Measurements from ENCODE around the gene FGGY. TPM values are rescaled to one million over a fixed set of nuclear protein-coding genes. Genes with fewer than 3 reads are reported as not detected.

FGGY gene
- total and polyA plus RNA-seq, 2 donors (not counting 1 experiment from before 2014, with no cell fraction given) = 6.1 to 38.5 TPM

DNA sequence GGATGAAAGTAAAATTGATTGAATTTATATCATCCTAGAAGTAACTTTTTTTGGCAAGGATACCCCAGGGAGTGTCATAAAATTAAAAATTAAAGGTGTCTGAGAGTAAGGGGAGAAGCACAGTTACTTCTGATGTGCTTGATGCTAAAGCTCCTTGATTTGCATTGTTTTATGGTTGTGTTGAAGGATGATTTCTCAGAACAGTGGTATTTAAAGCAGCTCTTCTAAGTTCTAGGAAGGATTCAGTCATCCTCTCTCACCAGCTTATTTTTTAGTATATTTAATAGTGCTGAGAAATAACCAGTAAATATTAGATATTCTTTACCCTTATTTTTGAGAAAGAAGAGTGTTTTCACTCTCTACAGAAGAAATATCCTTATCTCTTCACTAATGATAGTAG is 93.0 kb downstream of the FGGY start:
- Histone ChIP-seq H3K27ac (ENCODE audit: low read length in 2 of 2) (no peak overlapping the region), H3K36me3 (replicated peaks in 1 of 2; ENCODE audit: control extremely low read depth in 1 of 2, control insufficient read depth in 1 of 2, extremely low read depth in 1 of 2, insufficient read depth in 2 of 2, low read length in 1 of 2) (no peaks in the 10 kb centered on the region), H4K20me1 (ENCODE audit: control insufficient read depth, insufficient read depth, low read length, poor library complexity, severe bottlenecking) (no peaks in the 10 kb centered on the region), H3K4me1 (ENCODE audit: control insufficient read depth in 2 of 2, insufficient read depth in 2 of 2, low read length in 2 of 2) (peaks cover 0 to 3% of the 10 kb centered on the region in 2 donors), H3K9ac (ENCODE audit: low read length) (no peak overlapping the region), H2AFZ (ENCODE audit: insufficient read depth, low read depth, low read length, poor library complexity, severe bottlenecking) (no peak overlapping the region), H3K4me2 (replicated peaks; ENCODE audit: low read depth, low read length, poor library complexity, severe bottlenecking) (no peak overlapping the region), H3K4me3 (ENCODE audit: control extremely low read depth in 1 of 5, extremely low read depth in 1 of 5, insufficient read depth in 1 of 5, low read depth in 2 of 5, low read length in 4 of 5) (no peak overlapping the region), H3K79me2 (ENCODE audit: control insufficient read depth, insufficient read depth, low read length) (no peaks in the 10 kb centered on the region), H3K27me3 (replicated peaks in 1 of 4; ENCODE audit: control extremely low read depth in 1 of 4, control insufficient read depth in 3 of 4, insufficient read depth in 4 of 4, low read length in 3 of 4) (no peaks in the 10 kb centered on the region), H3K9me3 (ENCODE audit: control extremely low read depth in 1 of 3, control insufficient read depth in 2 of 3, insufficient read depth in 1 of 3, low read length in 2 of 3) (peaks cover 0 to 1% (median 0%) of the 10 kb centered on the region in 3 donors)
- POLR2A ChIA-PET = no interaction called here
- Mint-ChIP-seq H3K27me3 (no peaks in the 10 kb centered on the region), H3K4me1 (peaks cover 7% of the 10 kb centered on the region), H3K9me3 (ENCODE audit: insufficient read depth) (no peaks in the 10 kb centered on the region), H3K27ac (no peak overlapping the region), H3K4me3 (no peak overlapping the region)
- intact Hi-C loops (cut with micrococcal nuclease) = no loop called here
- CTCF ChIA-PET = no interaction called here
- TF ChIP-seq, protein P1, sequence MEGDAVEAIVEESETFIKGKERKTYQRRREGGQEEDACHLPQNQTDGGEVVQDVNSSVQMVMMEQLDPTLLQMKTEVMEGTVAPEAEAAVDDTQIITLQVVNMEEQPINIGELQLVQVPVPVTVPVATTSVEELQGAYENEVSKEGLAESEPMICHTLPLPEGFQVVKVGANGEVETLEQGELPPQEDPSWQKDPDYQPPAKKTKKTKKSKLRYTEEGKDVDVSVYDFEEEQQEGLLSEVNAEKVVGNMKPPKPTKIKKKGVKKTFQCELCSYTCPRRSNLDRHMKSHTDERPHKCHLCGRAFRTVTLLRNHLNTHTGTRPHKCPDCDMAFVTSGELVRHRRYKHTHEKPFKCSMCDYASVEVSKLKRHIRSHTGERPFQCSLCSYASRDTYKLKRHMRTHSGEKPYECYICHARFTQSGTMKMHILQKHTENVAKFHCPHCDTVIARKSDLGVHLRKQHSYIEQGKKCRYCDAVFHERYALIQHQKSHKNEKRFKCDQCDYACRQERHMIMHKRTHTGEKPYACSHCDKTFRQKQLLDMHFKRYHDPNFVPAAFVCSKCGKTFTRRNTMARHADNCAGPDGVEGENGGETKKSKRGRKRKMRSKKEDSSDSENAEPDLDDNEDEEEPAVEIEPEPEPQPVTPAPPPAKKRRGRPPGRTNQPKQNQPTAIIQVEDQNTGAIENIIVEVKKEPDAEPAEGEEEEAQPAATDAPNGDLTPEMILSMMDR (IDR thresholded peaks at IDR 0.05) = no peak
- TF ChIP-seq EZH2 (IDR thresholded peaks at IDR 0.05; ENCODE audit: borderline replicate concordance, insufficient read depth, low read depth, low read length, poor library complexity, severe bottlenecking) = no peak
- no peak for ATAC-seq (ENCODE audit: low read depth)
- no peak for DNase-seq

DNA sequence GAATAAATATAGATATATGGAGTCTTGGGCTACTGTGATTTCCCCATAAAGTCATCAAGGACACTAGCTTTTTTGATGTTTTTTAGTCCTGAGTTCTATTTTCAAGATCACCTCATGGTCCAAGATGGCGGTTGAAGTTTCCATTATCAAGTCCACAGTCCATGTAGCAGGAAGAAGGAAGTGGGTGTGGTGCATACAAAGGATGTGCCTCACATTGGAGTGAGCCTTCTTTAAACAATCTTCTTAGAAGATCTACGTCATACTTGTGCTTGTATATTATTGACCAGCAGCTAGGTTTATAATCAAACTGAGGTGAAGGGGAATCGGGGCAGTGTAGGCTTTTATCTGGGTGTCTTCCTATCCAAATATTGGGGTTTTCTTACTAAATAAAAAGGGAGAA is 93.4 kb downstream of the FGGY start:
- Mint-ChIP-seq H3K9me3 (ENCODE audit: insufficient read depth) (no peaks in the 10 kb centered on the region), H3K4me3 (no peak overlapping the region), H3K4me1 (peaks cover 6% of the 10 kb centered on the region), H3K27ac (no peak overlapping the region), H3K27me3 (no peaks in the 10 kb centered on the region)
- ChIA-PET CTCF (no interaction called here), POLR2A (no interaction called here)
- Histone ChIP-seq H3K4me3 (ENCODE audit: control extremely low read depth in 1 of 5, extremely low read depth in 1 of 5, insufficient read depth in 1 of 5, low read depth in 2 of 5, low read length in 4 of 5) (no peak overlapping the region), H4K20me1 (ENCODE audit: control insufficient read depth, insufficient read depth, low read length, poor library complexity, severe bottlenecking) (no peaks in the 10 kb centered on the region), H3K36me3 (replicated peaks in 1 of 2; ENCODE audit: control extremely low read depth in 1 of 2, control insufficient read depth in 1 of 2, extremely low read depth in 1 of 2, insufficient read depth in 2 of 2, low read length in 1 of 2) (no peaks in the 10 kb centered on the region), H3K79me2 (ENCODE audit: control insufficient read depth, insufficient read depth, low read length) (no peaks in the 10 kb centered on the region), H3K9ac (ENCODE audit: low read length) (no peak overlapping the region), H3K27ac (ENCODE audit: low read length in 2 of 2) (no peak overlapping the region), H3K4me2 (replicated peaks; ENCODE audit: low read depth, low read length, poor library complexity, severe bottlenecking) (no peak overlapping the region), H2AFZ (ENCODE audit: insufficient read depth, low read depth, low read length, poor library complexity, severe bottlenecking) (no peak overlapping the region), H3K9me3 (ENCODE audit: control extremely low read depth in 1 of 3, control insufficient read depth in 2 of 3, insufficient read depth in 1 of 3, low read length in 2 of 3) (peaks cover 0 to 1% (median 0%) of the 10 kb centered on the region in 3 donors), H3K4me1 (ENCODE audit: control insufficient read depth in 2 of 2, insufficient read depth in 2 of 2, low read length in 2 of 2) (peaks cover 0 to 3% of the 10 kb centered on the region in 2 donors), H3K27me3 (replicated peaks in 1 of 4; ENCODE audit: control extremely low read depth in 1 of 4, control insufficient read depth in 3 of 4, insufficient read depth in 4 of 4, low read length in 3 of 4) (no peaks in the 10 kb centered on the region)
- DNase-seq (no peak), ATAC-seq (ENCODE audit: low read depth) (no peak)
- 80% methylated on average over 2 of the region's 3 CpGs for whole genome bisulfite sequencing (ENCODE audit: insufficient coverage)
- TF ChIP-seq, protein P1 (IDR thresholded peaks at IDR 0.05) = no peak
- TF ChIP-seq EZH2 (IDR thresholded peaks at IDR 0.05; ENCODE audit: borderline replicate concordance, insufficient read depth, low read depth, low read length, poor library complexity, severe bottlenecking) = no peak
- intact Hi-C loops (cut with micrococcal nuclease) = no loop called here
